Thoracic aorta (tissue), 2 donors: ENCODE data around the gene ANO1. TPM values are rescaled to one million over a fixed set of nuclear protein-coding genes. Genes with fewer than 3 reads are reported as not detected.

Experiments used
- ATAC-seq: fragments of 150-250 bp; one replicate; pipeline ENCODE4 v1.8.0; 2017; ENCODE audit warnings: low read depth; ENCODE audit not compliant: insufficient number of reproducible peaks, low FRiP score
- DNase-seq: peaks from one replicate; pipeline ENCODE4 v3.0.0-alpha.2; 2020; ENCODE audit warnings: low spot score
- H3K27ac ChIP-seq, 2 donors: fragments of 200-600 bp; sonication (generic); 1 replicate in 1 of 2; 2 replicates in 1 of 2; pipeline ENCODE4 v1.5.1; 2016; ENCODE audit warnings: mild to moderate bottlenecking in 2 of 2, moderate library complexity in 2 of 2
- H3K27me3 ChIP-seq: fragments of 200-600 bp; sonication (generic); replicated peaks from 2 replicates; pipeline ENCODE4 v1.6.0; 2016; ENCODE audit warnings: mild to moderate bottlenecking; ENCODE audit not compliant: insufficient read depth
- H3K36me3 ChIP-seq: fragments of 200-600 bp; sonication (generic); one replicate; pipeline ENCODE4 v1.5.1; 2016
- H3K4me1 ChIP-seq, 2 donors: fragments of 200-600 bp; sonication (generic); 1 replicate in 1 of 2; 2 replicates in 1 of 2; pipeline versions ENCODE4 v1.5.1 to v1.6.0; 2016; ENCODE audit warnings: low read depth in 2 of 2, mild to moderate bottlenecking in 1 of 2; ENCODE audit not compliant: control insufficient read depth in 1 of 2
- H3K4me3 ChIP-seq: fragments of 200-600 bp; sonication (generic); 2 replicates; pipeline ENCODE4 v1.5.1; 2016; ENCODE audit warnings: mild to moderate bottlenecking
- H3K9me3 ChIP-seq: fragments of 200-600 bp; sonication (generic); 2 replicates; pipeline ENCODE4 v1.5.1; 2016
- total RNA-seq, 2 donors: library from RNA; depleted of rRNA; stranded (reverse); fragments of >200 nt; gene quantifications; one replicate each; pipeline versions ENCODE4 v1.1.0 to v1.2.3, GENCODE V29; 2016
- TF ChIP-seq, protein P1 (sequence below): fragments of 200-600 bp; sonication (generic); IDR thresholded peaks from one replicate; pipeline ENCODE4 v1.5.1; 2019; ENCODE audit warnings: antibody characterized with exemption

Gene ANO1
- total RNA-seq, 2 donors from 2014 or later = 122 to 161 TPM

DNA sequence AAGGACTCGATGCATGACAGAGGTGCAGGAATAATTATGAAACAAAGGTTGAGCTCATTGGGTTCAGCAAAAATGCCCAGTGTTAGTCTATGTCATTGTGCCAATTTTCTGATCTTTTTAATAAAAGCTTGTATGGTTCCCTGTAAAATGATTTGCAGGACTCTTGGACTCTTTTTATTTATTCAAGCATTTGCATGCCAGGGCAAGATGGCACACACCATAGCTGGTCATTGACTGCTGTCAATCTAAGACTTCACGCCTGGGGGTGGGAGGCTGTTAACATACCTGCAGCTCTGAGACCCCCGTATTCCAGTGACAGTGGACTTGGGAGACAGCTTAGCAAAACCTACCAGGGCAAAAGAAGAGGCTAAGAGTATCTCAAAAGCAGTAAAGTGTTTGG lies 32.0 kb upstream of the ANO1 start:
- TF ChIP-seq, protein P1, sequence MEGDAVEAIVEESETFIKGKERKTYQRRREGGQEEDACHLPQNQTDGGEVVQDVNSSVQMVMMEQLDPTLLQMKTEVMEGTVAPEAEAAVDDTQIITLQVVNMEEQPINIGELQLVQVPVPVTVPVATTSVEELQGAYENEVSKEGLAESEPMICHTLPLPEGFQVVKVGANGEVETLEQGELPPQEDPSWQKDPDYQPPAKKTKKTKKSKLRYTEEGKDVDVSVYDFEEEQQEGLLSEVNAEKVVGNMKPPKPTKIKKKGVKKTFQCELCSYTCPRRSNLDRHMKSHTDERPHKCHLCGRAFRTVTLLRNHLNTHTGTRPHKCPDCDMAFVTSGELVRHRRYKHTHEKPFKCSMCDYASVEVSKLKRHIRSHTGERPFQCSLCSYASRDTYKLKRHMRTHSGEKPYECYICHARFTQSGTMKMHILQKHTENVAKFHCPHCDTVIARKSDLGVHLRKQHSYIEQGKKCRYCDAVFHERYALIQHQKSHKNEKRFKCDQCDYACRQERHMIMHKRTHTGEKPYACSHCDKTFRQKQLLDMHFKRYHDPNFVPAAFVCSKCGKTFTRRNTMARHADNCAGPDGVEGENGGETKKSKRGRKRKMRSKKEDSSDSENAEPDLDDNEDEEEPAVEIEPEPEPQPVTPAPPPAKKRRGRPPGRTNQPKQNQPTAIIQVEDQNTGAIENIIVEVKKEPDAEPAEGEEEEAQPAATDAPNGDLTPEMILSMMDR = no peak
- ATAC-seq = no peak
- Histone ChIP-seq H3K4me1 (peaks cover 0 to 7% of the 10 kb centered on the region in 2 donors), H3K27me3 (no peaks in the 10 kb centered on the region), H3K4me3 (no peak overlapping the region), H3K27ac (no peak overlapping the region), H3K9me3 (peaks cover 16% of the 10 kb centered on the region), H3K36me3 (no peaks in the 10 kb centered on the region)
- no peak for DNase-seq

DNA sequence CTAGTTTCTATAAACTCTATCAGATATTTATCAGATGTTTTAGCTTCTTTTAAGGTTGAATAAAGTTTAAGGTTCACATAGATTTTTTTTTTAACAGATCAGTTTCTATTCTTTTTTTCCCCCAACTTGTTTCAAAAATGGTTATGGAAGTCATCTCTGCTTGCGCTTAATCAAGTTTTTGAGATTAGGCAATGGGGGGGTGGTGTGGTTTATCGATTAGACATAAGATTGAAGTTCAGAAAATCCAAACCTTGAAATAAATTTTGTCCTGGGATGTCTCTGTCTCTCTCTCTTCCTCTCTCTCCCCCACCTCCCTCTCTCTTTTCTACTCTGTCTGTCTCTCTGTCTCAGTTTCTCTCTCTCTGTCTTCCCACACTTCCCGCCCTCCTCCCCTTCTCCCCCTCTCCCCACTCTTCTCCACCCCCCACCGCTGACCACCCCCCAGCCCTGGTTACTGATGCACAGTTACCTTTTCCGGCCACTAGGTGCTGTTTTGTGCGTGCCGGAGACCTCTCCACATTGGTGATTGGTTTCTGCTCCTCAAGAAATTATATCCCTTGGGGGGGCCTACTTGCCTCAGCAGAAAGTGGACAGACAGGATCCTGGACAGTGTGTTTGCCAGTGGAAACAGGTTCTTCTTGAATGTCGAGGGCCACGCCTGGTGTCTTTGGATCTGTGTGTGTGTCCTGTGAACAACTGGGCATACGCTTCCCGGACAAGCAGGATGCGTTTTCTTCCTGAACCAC lies 29.7 kb upstream of the ANO1 start:
- no peak overlapping the region for H3K27ac ChIP-seq
- H3K27me3 ChIP-seq = no peaks in the 10 kb centered on the region
- TF ChIP-seq, protein P1 = peak; percentile 35
- peaks cover 4% of the 10 kb centered on the region for H3K9me3 ChIP-seq
- no peak overlapping the region for H3K4me3 ChIP-seq
- peaks cover 0 to 7% of the 10 kb centered on the region in 2 donors for H3K4me1 ChIP-seq
- DNase-seq (no peak), ATAC-seq (no peak)
- no peaks in the 10 kb centered on the region for H3K36me3 ChIP-seq

DNA sequence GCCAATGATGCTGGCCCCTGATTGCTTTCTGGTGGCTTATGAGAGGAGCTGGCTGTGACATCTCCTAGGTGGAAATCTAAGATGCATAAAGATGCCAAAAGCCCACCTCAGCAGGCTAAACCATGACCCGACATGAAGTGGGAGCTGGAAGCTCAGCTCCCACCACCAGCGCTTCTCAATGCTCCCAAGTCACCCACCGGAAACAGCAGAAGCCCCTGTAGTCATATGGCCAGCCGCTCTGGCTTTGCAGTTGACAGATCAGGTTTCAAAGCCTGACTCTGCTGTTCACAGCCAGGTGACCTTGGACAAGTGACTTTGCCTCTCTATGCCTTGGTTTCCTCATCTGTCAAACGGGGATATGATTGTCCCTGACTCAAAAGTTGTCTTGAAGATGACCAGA lies 29.1 kb upstream of the ANO1 start:
- no peak overlapping the region for H3K4me3 ChIP-seq
- no peak for ATAC-seq
- no peaks in the 10 kb centered on the region for H3K27me3 ChIP-seq
- peaks cover under 1% of the 10 kb centered on the region for H3K9me3 ChIP-seq
- DNase-seq = no peak
- H3K36me3 ChIP-seq = no peaks in the 10 kb centered on the region
- no peak overlapping the region for H3K27ac ChIP-seq
- H3K4me1 ChIP-seq = peaks cover 0 to 7% of the 10 kb centered on the region in 2 donors
- TF ChIP-seq, protein P1 = no peak

DNA sequence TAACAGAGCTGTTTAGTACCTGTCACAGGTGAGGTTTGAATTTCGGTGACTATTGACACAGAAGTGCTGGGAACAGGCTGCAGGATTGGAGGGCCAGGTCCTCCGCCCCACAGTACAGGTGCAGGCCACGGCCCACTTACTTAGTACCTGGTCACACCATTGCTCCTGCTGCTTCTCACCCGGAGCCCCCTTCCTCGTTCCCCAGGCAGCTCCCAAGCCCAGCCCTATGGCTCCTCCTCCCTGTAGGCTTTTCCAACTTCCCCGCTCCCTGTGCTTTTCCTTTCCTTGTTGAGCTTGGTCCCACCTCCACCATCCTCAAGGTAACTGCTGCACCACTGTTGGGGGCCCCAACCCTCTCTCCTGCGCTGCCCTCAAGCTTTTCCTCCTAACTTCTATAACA lies 27.9 kb upstream of the ANO1 start:
- Histone ChIP-seq H3K4me3 (no peak overlapping the region), H3K9me3 (no peaks in the 10 kb centered on the region), H3K27me3 (no peaks in the 10 kb centered on the region), H3K36me3 (no peaks in the 10 kb centered on the region), H3K27ac (no peak overlapping the region), H3K4me1 (peaks cover 0 to 7% of the 10 kb centered on the region in 2 donors)
- TF ChIP-seq, protein P1 = no peak
- DNase-seq = no peak
- ATAC-seq = no peak

DNA sequence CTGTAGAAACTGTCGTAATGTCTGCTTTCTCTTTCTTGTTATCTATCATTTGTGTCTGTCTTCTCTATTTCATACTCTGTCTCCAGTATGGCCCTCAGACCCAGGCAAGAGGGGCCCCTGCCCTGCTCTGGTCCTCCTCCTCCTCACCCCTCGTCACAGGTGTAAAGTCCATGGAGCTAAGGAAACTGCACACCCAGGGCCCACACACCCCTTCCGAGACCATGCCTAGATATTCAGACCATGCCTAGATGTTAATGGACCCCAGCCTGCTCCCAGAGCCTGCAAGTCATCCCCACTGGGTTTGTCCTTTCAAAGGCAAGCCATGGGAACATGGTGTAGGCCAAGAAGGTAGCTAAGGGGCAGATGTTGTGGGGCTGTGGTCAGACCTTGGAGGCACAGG lies 24.1 kb upstream of the ANO1 start:
- peaks cover 4% of the 10 kb centered on the region for H3K9me3 ChIP-seq
- peaks cover 0 to 6% of the 10 kb centered on the region in 2 donors for H3K4me1 ChIP-seq
- H3K27ac ChIP-seq = no peak overlapping the region
- DNase-seq = no peak
- H3K27me3 ChIP-seq = no peaks in the 10 kb centered on the region
- no peak overlapping the region for H3K4me3 ChIP-seq
- TF ChIP-seq, protein P1 = no peak
- H3K36me3 ChIP-seq = no peaks in the 10 kb centered on the region
- ATAC-seq = no peak
